Testis (tissue), 3 donors: ENCODE measurements around the gene RASL11A. TPM values are rescaled to one million over a fixed set of nuclear protein-coding genes. Genes with fewer than 3 reads are reported as not detected.
"Not testable (repeated sequence)": the region's sequence is repeated elsewhere in the genome, so short reads cannot be mapped to it uniquely, and the experiment has no call there.

ENCODE experiments used
- DNase-seq: peaks from one replicate; pipeline ENCODE4 v3.0.0-alpha.2; 2019
- H3K27ac ChIP-seq, 2 donors: fragments of 200-600 bp; sonication (generic); one replicate each; pipeline ENCODE4 v1.5.1; 2019
- H3K27me3 ChIP-seq: fragments of 200-600 bp; sonication (generic); one replicate; pipeline ENCODE4 v1.5.1; 2019
- H3K36me3 ChIP-seq: fragments of 200-600 bp; sonication (generic); one replicate; pipeline ENCODE4 v1.5.1; 2017; ENCODE audit warnings: low read depth; ENCODE audit errors: missing control alignments
- H3K4me1 ChIP-seq: fragments of 200-600 bp; sonication (generic); one replicate; pipeline ENCODE4 v1.5.1; 2019
- H3K4me3 ChIP-seq, 2 donors: fragments of 200-600 bp; sonication (generic); one replicate each; pipeline ENCODE4 v1.5.1; 2017 to 2019
- H3K9me3 ChIP-seq: fragments of 200-600 bp; sonication (generic); one replicate; pipeline ENCODE4 v1.5.1; 2017
- CTCF ChIP-seq, 3 experiments: fragments of 450-650 bp in 2 of 3; fragments of 200-600 bp in 1 of 3; sonication (generic) in 1 of 3; IDR thresholded peaks; one replicate each; pipeline ENCODE4 v1.5.1; 2016 to 2019; ENCODE audit warnings: antibody characterized with exemption in 3 of 3, mild to moderate bottlenecking in 2 of 3, moderate library complexity in 1 of 3
- POLR2A ChIP-seq: fragments of 450-650 bp; IDR thresholded peaks from one replicate; pipeline ENCODE4 v1.6.1; 2017; ENCODE audit warnings: antibody characterized with exemption, mild to moderate bottlenecking, moderate library complexity
- WGBS, 2 donors: methylation state at CpG; one replicate each; pipeline ENCODE4 v1.1.5; 2018; 5-methylcytosine and 5-hydroxymethylcytosine counted together
- intact Hi-C: fragments of 100-400 bp; cut with DNase I; formaldehyde crosslinking; loops from one replicate; pipeline ENCODE4 v1.15.1; 2023; ENCODE audit warnings: low total_unique reads
- polyA plus RNA-seq: library from polyadenylated mRNA; stranded (reverse); fragments of 350-450 nt; fragmentation: Illumina TruSeq; extraction: RNeasy Lipid Tissue Mini Kit (QIAGEN cat#74804); gene quantifications from one replicate; pipeline ENCODE4 v1.2.3, GENCODE V29; 2014; ENCODE audit warnings: low read depth, low replicate concordance; ENCODE audit not compliant: insufficient read depth
- total RNA-seq, 2 donors: library from RNA; depleted of rRNA; stranded (reverse); fragments of >200 nt; gene quantifications; one replicate each; pipeline ENCODE4 v1.2.3, GENCODE V29; 2016

Gene RASL11A
- total and polyA plus RNA-seq, 3 donors from 2014 or later = 8.2 to 11.8 (median 10.0) TPM

- H3K36me3 ChIP-seq = no peaks in the 10 kb centered on the region
- H3K4me3 ChIP-seq = no peak overlapping the region
- no peak for DNase-seq
- H3K27ac ChIP-seq = no peak overlapping the region
- H3K27me3 ChIP-seq = no peaks in the 10 kb centered on the region
- intact Hi-C loops = no loop called here
- H3K4me1 ChIP-seq = no peaks in the 10 kb centered on the region
- H3K9me3 ChIP-seq = no peaks in the 10 kb centered on the region
- 74 to 76% methylated on average over 6 of the region's 6 CpGs for whole genome bisulfite sequencing, 2 donors
- TF ChIP-seq POLR2A = no peak
- TF ChIP-seq CTCF (IDR thresholded peaks at IDR 0.05) = no peak
Observed at GRCh38 chr13:27311518-27312210, 41.0 kb downstream of the RASL11A start.

- H3K27ac ChIP-seq = no peak overlapping the region
- no peaks in the 10 kb centered on the region for H3K36me3 ChIP-seq
- no peak overlapping the region for H3K4me3 ChIP-seq
- WGBS, 2 donors = 87 to 90% methylated on average over 1 of the region's 1 CpG
- intact Hi-C loops = no loop called here
- no peaks in the 10 kb centered on the region for H3K4me1 ChIP-seq
- TF ChIP-seq POLR2A = no peak
- TF ChIP-seq CTCF (IDR thresholded peaks at IDR 0.05) = no peak
- H3K9me3 ChIP-seq = no peaks in the 10 kb centered on the region
- H3K27me3 ChIP-seq = no peaks in the 10 kb centered on the region
- DNase-seq = no peak
Observed at GRCh38 chr13:27313770-27314169, 43.1 kb downstream of the RASL11A start.

GRCh38 chr13:27319404-27319803, 48.8 kb downstream of the RASL11A start:
- H3K9me3 ChIP-seq = no peaks in the 10 kb centered on the region
- no peak overlapping the region for H3K27ac ChIP-seq
- TF ChIP-seq CTCF (IDR thresholded peaks at IDR 0.05) (no peak), POLR2A (no peak)
- no peak for DNase-seq
- no peaks in the 10 kb centered on the region for H3K27me3 ChIP-seq
- no peaks in the 10 kb centered on the region for H3K4me1 ChIP-seq
- H3K36me3 ChIP-seq = no peaks in the 10 kb centered on the region
- intact Hi-C loops = no loop called here
- no peak overlapping the region for H3K4me3 ChIP-seq

- H3K4me1 ChIP-seq = no peaks in the 10 kb centered on the region
- intact Hi-C loops = no loop called here
- WGBS, 2 donors = 70 to 74% methylated on average over 8 of the region's 8 CpGs
- H3K4me3 ChIP-seq = no peak overlapping the region
- no peaks in the 10 kb centered on the region for H3K27me3 ChIP-seq
- no peak for DNase-seq
- TF ChIP-seq CTCF (IDR thresholded peaks at IDR 0.05) (no peak), POLR2A (no peak)
- no peaks in the 10 kb centered on the region for H3K9me3 ChIP-seq
- no peak overlapping the region for H3K27ac ChIP-seq
- no peaks in the 10 kb centered on the region for H3K36me3 ChIP-seq
Observed at GRCh38 chr13:27321468-27322431, 51.1 kb downstream of the RASL11A start.

GRCh38 chr13:27322443-27322842, 51.8 kb downstream of the RASL11A start:
- intact Hi-C loops, H3K36me3 ChIP-seq, H3K27me3 ChIP-seq, H3K27ac ChIP-seq, H3K4me1 ChIP-seq, H3K4me3 ChIP-seq, H3K9me3 ChIP-seq, DNase-seq: not testable (repeated sequence)
- 77 to 86% methylated on average over 6 of the region's 6 CpGs for WGBS, 2 donors
